ENCODE results near the gene SMYD3.
"Not testable (repeated sequence)": the region's sequence is repeated elsewhere in the genome, so short reads cannot be mapped to it uniquely, and the experiment has no call there.

The SMYD3 gene

GRCh38 chr1:246333855-246334254 lies 173.2 kb downstream of the SMYD3 start:
- Histone ChIP-seq H3K79me2 (ENCODE audit: insufficient read depth, low read length) (no peaks in the 10 kb centered on the region), H3K36me3 (ENCODE audit: low read length) (peaks cover 11% of the 10 kb centered on the region), H3K9me3 (ENCODE audit: insufficient read depth, low read length) (no peaks in the 10 kb centered on the region), H4K20me1 (ENCODE audit: low read depth, low read length) (no peaks in the 10 kb centered on the region), H2AFZ (ENCODE audit: low read depth, low read length, severe bottlenecking) (no peak overlapping the region), H3F3A (ENCODE audit: insufficient read depth) (no peaks in the 10 kb centered on the region), H3K4me2 (ENCODE audit: low read depth, low read length, poor library complexity, severe bottlenecking) (no peak overlapping the region), H3K27me3 (ENCODE audit: low read length) (no peaks in the 10 kb centered on the region), H3K9me2 (replicated peaks; ENCODE audit: insufficient read depth, low read length) (no peaks in the 10 kb centered on the region), H3K27ac (ENCODE audit: low read depth, low read length) (no peak overlapping the region), H3K9ac (ENCODE audit: low read length) (no peak overlapping the region), H3K4me3 (ENCODE audit: insufficient read depth, low read length, poor library complexity, severe bottlenecking) (no peak overlapping the region)
- TF ChIP-seq EZH2phosphoT487 (conservative IDR thresholded peaks at IDR 0.05; ENCODE audit: low read length) (no peak), CTCF (IDR thresholded peaks at IDR 0.05; ENCODE audit: insufficient read depth, low read length, poor library complexity, severe bottlenecking) (no peak)

GRCh38 chr1:246332078-246332477 lies 175.0 kb downstream of the SMYD3 start:
- Histone ChIP-seq H3K9ac (ENCODE audit: low read length) (no peak overlapping the region), H2AFZ (ENCODE audit: low read depth, low read length, severe bottlenecking) (no peak overlapping the region), H3K79me2 (ENCODE audit: insufficient read depth, low read length) (no peaks in the 10 kb centered on the region)

GRCh38 chr1:246329900-246330299 lies 177.2 kb downstream of the SMYD3 start:
- TF ChIP-seq CTCF (IDR thresholded peaks at IDR 0.05; ENCODE audit: insufficient read depth, low read length, poor library complexity, severe bottlenecking) (no peak), EZH2phosphoT487 (conservative IDR thresholded peaks at IDR 0.05; ENCODE audit: low read length) (no peak)
- H3K4me2 ChIP-seq (ENCODE audit: low read depth, low read length, poor library complexity, severe bottlenecking) = no peak overlapping the region
- no peaks in the 10 kb centered on the region for H3K9me3 ChIP-seq (ENCODE audit: insufficient read depth, low read length)
- H4K20me1 ChIP-seq (ENCODE audit: low read depth, low read length) = no peaks in the 10 kb centered on the region
- no peak overlapping the region for H3K27ac ChIP-seq (ENCODE audit: low read depth, low read length)
- no peak overlapping the region for H3K4me3 ChIP-seq (ENCODE audit: insufficient read depth, low read length, poor library complexity, severe bottlenecking)
- H3K79me2 ChIP-seq (ENCODE audit: insufficient read depth, low read length) = no peaks in the 10 kb centered on the region
- no peak overlapping the region for H3K9ac ChIP-seq (ENCODE audit: low read length)
- peaks cover 11% of the 10 kb centered on the region for H3K36me3 ChIP-seq (ENCODE audit: low read length)
- H2AFZ ChIP-seq (ENCODE audit: low read depth, low read length, severe bottlenecking) = no peak overlapping the region
- H3K27me3 ChIP-seq (ENCODE audit: low read length) = no peaks in the 10 kb centered on the region
- H3F3A ChIP-seq (ENCODE audit: insufficient read depth) = no peaks in the 10 kb centered on the region; the same call in 1 of the 2 replicates
- no peaks in the 10 kb centered on the region for H3K9me2 ChIP-seq (replicated peaks; ENCODE audit: insufficient read depth, low read length)

More at GRCh38 chr1:246332078-246332477, 175.0 kb downstream of the SMYD3 start:
- no peaks in the 10 kb centered on the region for H3K9me2 ChIP-seq (replicated peaks; ENCODE audit: insufficient read depth, low read length)
- H3K27ac ChIP-seq (ENCODE audit: low read depth, low read length) = no peak overlapping the region
- H3K9me3 ChIP-seq (ENCODE audit: insufficient read depth, low read length) = no peaks in the 10 kb centered on the region
- peaks cover 11% of the 10 kb centered on the region for H3K36me3 ChIP-seq (ENCODE audit: low read length)
- no peaks in the 10 kb centered on the region for H3K27me3 ChIP-seq (ENCODE audit: low read length)
- no peaks in the 10 kb centered on the region for H3F3A ChIP-seq (ENCODE audit: insufficient read depth)
- H4K20me1 ChIP-seq (ENCODE audit: low read depth, low read length) = no peaks in the 10 kb centered on the region
- H3K4me3 ChIP-seq (ENCODE audit: insufficient read depth, low read length, poor library complexity, severe bottlenecking) = no peak overlapping the region
- no peak overlapping the region for H3K4me2 ChIP-seq (ENCODE audit: low read depth, low read length, poor library complexity, severe bottlenecking)
- no peak for TF ChIP-seq EZH2phosphoT487 (conservative IDR thresholded peaks at IDR 0.05; ENCODE audit: low read length)
- no peak for TF ChIP-seq CTCF (IDR thresholded peaks at IDR 0.05; ENCODE audit: insufficient read depth, low read length, poor library complexity, severe bottlenecking)

GRCh38 chr1:246329292-246329691 lies 177.8 kb downstream of the SMYD3 start:
- H2AFZ ChIP-seq (ENCODE audit: low read depth, low read length, severe bottlenecking); H3K79me2 ChIP-seq (ENCODE audit: insufficient read depth, low read length); H4K20me1 ChIP-seq (ENCODE audit: low read depth, low read length); H3K9me2 ChIP-seq (replicated peaks; ENCODE audit: insufficient read depth, low read length); H3F3A ChIP-seq (ENCODE audit: insufficient read depth); H3K27ac ChIP-seq (ENCODE audit: low read depth, low read length); H3K9ac ChIP-seq (ENCODE audit: low read length); H3K4me2 ChIP-seq (ENCODE audit: low read depth, low read length, poor library complexity, severe bottlenecking); H3K27me3 ChIP-seq (ENCODE audit: low read length); H3K4me3 ChIP-seq (ENCODE audit: insufficient read depth, low read length, poor library complexity, severe bottlenecking); H3K9me3 ChIP-seq (ENCODE audit: insufficient read depth, low read length): not testable (repeated sequence)
- peaks cover 10% of the 10 kb centered on the region for H3K36me3 ChIP-seq (ENCODE audit: low read length)
